HG02870 (cell line): ENCODE results near the gene FAM162B.
"Not testable (repeated sequence)": the region's sequence is repeated elsewhere in the genome, so short reads cannot be mapped to it uniquely, and the experiment has no call there.

ENCODE experiments used
- ATAC-seq: cut with Tn5 transposase; IDR thresholded peaks from one replicate; pipeline ENCODE4 v1.9.1; 2021; ENCODE audit warnings: mild to moderate bottlenecking, moderate library complexity; ENCODE audit not compliant: unreplicated experiment

FAM162B gene

DNA sequence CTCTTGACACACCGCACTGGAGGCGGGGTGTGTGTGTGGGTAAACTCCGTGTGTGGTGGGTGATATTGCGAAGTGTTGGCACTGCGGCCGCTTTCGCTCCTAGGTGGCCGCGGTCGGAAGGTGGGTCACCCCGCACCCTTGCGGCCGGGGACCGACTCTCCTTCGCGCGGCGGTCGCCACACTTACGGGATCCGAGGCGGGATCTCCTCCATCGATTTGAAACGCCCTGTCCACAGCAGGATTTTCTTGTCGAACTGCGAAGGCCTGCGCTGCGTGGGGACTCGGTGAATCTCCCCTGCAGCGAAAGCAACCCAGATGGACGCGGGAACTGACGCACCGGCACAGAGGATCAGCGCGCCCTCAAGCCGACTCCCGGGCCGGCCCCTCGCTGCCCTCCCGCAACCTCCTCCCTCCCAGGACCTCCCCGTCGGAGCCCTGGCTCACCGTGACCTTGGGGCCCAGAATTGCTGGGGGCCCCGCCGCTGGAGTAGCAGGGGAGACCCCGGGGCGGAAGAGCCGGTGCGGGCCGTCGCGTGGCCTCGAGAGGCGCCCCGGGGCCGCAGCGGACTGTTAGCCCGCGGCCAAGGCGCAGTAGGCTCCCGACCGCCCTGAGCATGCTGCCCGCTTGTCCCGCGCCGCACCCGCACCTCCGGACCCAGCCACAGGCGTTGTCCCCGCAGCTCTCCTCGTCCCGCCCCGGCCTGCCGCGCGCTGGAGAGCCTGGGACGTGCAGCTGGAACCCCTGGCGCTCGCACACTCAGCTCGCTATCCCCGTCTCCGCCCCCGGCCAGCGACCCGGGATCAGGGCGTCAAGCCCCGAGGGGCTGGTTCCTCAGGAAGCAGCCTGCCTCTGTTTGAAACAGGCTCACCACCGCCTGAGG, at the start of gene FAM162B:
FAM162B (minus strand) TSS at position 759 of the 881 bp plus-strand sequence; CDS start at position 616, 143 bp downstream.
- ATAC-seq: no peak

DNA sequence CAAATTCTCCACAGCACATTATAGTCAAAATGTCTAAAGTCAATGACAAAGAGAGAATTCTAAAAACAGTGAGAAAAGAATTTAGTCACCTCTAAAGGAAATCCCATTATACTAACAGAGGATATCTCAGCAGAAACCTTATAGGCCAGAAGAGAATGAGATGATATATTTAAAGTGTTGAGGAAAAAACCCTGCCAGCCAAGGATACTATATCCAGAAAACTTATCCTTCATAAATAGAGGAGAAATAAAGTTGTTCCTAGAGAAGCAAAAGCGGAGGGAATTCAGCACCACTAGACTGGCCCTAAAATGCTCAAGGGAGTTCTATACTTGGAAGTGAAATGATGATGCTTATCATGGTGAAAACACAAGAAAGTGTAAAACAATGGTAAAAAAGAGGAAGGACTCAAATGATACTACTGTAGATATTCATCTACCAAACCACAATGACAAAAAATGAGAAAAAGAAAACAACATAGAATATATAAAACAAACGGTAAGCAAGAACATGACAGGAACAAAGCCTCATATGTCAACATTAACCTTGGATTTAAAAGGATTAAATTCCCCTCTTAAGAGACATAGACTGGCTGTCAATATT, 46.6 kb upstream of the FAM162B start:
- no peak for ATAC-seq

DNA sequence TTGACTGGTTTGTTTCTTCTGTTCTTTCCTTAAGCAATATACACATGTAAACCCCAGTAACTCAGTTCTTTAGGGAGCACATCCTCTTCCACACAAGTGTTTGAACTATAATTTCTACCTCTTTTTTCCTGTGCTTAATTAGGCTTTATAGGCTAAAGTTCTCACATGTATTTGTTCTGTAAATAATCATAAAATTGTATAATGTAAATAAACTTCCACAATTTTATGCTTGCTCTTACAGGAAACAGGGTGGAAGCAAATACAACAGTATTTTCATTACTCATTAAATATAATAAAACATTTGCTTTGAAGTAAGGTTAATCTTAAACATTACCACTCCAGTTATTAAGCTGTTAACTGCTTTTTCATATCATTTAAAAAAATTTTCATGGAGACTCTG, 36.5 kb upstream of the FAM162B start:
- ATAC-seq: no peak

DNA sequence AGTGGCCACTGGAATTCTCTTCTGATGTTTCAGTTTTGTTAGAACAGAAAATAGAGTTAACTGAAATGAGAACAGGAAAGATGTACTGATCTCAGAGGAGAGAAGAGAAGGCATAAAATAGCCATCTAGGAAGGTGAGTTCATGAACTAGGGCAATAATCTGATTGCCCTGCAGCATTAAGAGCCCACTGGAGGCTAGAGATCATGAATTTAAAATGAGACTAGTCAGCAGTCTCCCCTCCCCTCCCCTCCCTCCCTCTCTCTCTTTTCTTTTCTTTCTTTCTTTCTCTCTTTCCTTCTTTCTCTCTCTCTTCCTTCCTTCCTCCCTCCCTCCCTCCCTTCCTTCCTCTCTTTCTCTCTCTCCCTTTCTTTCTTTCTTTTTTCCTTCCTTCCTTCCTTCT, 34.4 kb upstream of the FAM162B start:
- ATAC-seq: no peak

DNA sequence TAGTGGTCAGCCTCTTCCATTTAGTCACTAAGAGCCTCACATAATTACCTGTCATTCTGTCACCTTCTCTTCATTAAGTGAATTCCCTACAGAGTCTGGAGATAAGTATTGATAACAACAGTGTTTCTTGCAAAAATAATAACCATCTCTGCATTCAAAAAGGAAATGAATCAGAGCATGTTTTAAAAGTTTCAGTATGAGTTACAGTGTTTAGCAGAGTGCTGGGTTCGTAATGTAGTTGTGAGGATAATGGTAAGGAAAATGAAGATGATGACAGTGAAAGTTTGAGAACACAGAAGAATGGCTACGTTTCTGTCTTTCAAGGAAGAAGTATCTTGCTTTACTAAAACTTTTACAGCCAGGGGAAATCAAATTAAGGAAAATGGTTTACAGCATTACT, 32.1 kb upstream of the FAM162B start:
- peak; percentile 41 for ATAC-seq

DNA sequence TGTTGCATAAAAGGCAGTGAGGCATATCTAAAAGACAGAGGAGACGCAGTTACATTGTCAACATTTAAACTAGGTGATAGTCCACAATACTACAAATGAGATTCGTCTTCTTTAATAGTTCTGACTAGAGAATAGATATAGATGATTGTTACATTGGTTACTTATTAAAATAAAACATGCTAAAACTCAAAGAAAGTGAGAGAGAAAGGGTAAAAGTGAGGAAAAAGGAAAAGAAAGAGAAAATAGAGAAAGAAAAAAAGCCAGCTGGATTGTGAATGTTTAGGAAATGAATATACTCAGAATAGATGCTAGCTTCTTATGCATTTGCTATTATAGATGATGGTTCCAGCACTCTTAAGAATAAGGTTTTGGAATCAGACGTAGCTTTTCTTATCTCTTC, 27.7 kb upstream of the FAM162B start:
- ATAC-seq: no peak

DNA sequence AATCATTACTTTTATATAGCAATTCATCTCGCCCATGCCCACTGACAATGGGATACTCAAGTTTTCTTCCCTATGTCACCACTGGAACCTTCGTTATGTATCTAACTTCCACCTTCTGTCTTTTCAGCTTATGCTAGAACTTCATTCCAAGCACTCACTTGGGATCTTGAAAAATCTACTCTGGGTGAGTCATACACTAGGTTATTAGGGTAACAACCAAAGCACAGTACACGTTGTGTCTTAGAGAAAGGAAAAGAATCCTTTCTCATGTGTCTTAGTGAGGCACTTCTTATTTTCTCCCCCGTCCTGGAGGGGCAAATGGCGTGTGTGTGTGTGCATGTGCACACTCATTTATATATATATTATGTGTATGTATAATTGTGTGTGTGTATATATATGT, 18.3 kb upstream of the FAM162B start:
- ATAC-seq: no peak

DNA sequence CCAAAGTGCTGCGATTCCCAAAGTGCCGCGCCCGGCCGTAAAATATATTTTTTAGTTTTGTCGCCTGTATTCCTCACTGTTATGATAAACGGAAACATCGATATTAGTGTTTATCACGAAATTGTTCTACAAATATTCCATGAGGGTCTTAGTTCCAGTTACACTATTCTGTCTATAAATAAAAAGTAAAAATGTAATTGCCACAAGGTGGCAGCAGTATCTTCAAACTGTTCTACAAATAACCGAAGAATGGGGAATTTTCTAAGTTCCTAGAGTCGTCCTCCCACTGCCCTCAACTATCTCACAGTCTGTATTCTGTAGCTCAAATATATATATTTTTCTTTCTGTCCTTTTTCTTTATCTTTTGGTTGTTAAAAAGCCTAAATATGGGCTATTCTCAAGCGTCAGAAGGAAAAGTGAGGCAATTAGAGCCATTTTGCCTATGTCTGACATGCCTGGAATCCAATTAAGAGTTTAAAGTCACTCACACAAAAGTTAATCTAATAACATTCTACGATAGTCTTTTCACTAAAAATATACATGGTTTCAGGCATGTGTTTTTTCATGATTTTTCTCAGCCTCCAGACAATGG, 14.2 kb upstream of the FAM162B start:
- no peak for ATAC-seq

DNA sequence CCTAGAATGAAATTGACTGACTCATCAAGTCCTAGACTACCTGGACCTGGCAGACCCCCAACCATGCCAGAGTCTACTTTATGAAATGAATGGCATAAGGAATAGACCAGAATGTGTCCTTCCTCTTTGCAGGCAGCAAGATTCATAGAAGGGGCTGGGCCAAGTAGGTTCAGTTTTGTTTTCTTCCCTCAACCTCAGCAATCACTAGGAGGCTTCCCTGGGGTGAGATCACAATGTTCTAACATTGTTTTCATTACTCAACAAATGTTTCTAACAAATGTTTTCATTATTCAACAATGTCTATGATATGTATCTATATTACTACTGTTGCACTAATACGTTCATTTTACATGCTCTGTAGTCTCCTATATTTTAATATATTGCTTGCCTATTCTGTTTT, 8.4 kb upstream of the FAM162B start:
- ATAC-seq: no peak

DNA sequence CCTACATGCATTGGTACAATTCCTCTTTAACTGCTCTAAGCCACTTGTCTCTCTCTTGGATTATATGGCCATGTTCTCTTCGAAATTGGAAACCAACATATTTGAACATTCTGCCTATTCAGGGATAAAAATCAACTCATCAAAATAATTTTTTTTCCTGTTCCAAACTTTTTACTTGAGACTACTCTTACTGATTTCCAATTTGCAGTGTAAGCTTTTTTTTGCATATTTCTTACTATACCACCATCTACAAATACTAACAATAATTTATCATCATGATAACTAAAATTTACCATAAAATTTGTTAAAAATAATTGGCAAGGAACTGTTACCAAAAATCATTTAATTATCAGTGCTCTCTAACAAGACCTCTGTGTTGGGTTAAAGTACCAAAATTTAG, 6.9 kb upstream of the FAM162B start:
- ATAC-seq: no peak

DNA sequence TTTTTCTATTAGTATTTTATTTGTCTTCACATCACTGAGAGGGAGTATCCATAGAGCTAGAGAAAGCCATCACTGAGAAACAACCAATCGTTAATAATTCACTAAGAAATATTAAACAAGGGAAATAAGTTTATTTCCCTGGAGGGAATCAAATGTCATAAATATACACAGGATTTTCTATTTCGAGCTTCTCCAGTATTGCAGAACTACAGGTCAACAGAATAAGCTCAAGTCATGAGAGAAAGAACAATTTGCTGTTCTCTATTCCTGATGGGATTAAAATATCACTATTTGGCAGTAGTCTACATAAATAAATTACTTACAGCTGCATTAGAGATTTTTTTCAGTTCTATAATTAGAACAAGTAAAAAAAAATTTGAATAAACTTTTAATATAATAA, 2.2 kb upstream of the FAM162B start:
- no peak for ATAC-seq

DNA sequence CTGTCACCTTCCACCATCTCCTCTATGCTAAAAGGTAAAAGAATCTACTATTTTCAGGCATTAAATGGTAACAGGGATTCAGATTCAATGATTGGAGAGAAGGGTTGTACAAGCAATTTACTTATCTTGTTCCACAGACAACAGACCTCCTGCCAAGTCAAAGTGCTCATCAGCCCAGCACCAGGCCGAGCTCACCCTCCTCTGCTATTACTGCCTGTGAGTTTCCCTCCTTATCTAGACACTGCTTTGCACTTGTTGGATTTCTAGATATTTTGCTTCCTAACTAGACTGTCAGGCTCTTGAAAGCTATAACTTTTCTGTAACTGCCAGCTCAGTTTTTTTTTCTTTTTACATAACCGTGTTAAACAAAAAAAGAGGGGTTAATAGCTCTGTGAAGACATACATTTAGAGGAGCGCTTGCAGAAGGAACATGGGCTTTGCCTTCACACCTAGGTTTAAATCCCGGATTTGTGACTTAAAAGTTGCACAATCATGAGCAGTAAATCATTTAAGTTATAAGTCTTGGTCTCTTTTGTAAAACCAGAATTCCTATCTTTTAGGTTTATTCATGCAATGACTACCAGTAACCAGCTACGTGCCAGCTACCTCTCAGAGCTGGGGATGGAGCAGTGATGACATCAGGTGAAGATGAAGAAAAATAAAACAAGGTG, 1.1 kb upstream of the FAM162B start:
- no peak for ATAC-seq

DNA sequence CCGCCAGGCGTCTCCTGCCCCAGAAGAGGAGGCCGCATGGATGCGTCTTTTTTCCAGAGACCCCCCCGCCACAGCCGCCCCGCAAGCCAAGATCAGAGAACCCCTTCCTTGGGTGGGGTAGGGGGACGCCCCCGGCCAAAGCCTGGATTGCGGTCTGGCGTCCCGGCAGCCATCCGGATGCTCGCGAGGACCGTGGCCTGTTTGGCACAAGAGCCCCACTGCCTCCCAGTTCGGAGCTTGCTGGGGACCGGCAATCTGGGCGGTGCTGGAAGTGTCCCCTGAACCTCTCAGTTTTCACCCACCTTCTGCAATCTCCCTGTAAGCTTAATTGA, 924 bp downstream of the FAM162B start:
- ATAC-seq: no peak

DNA sequence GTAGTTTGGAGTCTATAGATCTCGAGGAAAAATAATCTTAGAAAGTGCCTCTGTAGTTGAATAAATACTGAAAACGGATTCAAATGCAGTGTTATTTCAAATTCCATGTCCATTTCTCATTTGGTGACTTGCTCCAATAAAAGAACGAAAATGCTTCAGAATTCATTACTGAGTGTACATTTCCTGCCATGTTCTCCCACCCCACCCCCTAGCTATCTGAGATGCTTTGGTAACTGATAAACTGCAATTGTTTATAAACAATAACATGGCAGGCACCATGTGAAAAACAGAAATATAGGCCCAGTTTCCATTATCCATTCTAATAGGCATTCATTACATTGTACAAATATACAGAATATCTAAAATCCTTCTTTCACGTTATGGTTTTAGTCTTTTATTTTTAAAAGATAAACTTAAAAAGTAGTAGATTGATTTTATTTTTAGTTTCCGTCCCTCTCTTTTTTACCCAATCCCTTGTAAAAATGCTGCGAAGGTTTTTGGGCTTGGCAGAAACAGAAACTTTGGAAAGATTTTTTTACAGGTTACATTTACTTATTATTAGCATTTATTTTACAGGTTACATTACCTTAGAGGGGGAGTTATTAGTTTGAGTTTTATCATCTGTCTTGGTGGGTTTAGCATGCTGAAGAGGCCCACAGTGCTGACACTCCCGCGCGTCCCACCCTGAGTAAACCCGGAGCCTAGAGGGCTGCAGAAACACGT, 1.5 kb downstream of the FAM162B start:
- ATAC-seq: no peak

DNA sequence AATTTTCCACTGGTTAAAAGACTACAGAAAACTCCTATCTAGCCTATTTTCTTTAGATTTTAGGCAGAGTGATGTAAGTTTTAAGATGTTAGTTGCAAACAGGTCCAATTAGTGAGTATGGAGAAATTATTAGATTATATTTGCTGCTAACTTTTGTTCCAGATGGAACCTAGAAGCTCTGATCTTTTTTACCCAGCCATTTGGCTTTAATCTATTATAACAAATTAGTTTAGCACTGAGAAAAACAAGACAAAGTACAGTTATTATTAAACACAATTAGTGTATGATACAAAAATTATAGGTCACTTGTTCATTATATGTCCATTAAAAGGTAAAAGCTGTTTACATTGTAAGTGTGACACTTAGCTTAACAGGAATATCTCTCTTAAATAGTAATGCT, 2.5 kb downstream of the FAM162B start:
- no peak for ATAC-seq

DNA sequence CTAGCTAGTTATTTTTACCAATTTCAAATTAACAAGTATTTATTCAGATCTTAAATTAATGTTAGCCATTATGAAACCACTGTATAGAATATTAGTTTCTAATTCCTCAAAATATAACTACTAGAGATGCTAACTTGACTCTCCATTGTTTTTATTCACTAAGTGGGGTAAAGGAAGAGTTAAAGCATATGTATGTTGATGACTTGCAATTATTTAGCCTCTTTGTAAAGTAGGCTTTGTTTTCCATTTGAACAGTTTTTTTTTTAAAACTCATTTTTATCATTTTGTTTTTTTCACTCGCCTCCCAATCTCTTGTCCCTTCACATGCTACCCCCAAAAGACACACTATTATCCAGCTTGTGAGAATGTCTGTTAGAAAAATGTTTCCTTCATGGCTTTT, 3.3 kb downstream of the FAM162B start:
- no peak for ATAC-seq

DNA sequence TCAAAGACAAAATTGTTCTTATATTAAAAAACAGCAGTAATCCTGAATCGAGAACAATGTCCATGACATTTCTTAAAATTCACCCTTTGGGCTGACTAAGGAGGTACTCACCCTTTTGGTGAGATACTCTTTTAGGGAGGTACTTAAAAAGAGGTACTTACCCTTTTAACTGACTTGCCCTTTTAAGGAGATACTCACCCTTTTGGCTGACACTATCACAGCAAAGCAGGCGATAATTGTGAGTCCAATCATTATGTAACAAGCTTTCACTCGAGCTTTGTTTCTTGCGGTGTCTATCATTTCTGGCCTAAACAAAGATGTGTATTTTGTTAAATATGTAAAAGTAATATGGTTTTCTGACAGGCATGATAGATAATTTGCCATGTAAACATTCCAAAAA, 3.7 kb downstream of the FAM162B start:
- no peak for ATAC-seq

DNA sequence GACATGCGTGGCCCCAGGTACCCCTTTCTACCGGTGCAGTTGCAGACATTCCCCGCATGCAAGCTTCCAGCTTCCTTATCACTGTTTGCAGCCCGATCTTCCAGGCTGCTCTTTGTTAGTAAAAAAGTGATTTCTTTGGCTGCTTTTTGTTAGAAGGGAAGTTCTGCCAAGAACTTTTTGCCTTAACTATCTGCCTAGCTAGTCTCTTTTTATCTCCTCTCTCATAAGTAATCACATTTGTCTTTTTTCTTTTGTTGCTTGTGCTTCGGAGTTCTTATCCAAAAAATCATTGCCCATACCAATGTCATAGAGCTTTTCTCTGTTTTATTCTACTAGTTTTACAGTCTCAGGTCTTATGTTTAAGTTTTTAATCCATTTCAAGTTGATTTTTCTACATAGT, 20.3 kb downstream of the FAM162B start:
- no peak for ATAC-seq

DNA sequence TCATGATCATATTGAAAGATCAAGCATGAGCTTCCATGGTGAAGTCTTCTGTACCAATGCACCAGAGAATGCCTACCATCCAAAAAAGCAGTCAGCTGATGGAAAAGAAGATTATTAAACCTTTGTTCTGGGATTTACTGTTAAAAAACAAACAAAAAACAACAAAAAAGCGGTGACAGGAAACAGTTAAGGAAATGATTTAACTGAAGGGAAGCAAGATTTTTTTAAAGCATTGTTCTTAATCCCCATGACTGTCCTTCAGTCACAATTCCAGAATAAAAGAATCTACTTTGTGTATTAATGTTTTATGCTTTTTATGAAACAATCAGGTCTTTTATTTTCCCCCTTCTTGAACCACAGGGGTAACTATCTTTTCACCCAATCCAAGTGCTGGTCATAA, 23.9 kb downstream of the FAM162B start:
- no peak for ATAC-seq

DNA sequence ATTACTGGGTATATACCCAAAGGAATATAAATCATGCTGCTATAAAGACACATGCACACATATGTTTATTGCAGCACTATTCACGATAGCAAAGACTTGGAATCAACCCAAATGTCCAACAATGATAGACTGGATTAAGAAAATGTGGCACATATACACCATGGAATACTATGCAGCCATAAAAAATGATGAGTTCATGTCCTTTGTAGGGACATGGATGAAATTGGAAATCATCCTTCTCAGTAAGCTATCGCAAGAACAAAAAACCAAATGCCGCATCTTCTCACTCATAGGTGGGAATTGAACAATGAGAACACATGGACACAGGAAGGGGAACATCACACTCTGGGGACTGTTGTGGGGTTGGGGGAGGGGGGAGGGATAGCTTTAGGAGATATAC, 25.0 kb downstream of the FAM162B start:
- ATAC-seq: not testable (repeated sequence)

DNA sequence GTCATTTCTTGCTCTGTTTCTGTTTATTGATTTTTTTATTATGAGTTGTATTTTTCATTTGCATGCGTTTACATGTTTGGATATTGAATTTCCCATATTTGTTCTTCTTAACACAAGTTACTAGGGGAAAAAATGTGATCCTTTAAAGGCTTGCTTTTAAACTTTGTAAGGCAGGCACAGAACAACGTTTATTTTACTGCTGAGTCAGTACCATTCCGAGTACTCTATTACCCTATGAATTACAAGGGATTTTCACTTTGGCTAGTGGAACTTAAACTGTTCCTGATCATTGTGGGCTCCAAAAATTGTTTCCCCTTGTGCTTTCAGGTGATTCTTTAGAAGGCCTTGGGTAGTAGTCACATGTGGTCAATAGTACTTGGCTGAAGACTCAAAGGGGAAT, 28.5 kb downstream of the FAM162B start:
- ATAC-seq: no peak
